GM12873 (cell line): ENCODE results near the gene SERINC2.

Experiments
- TF ChIP-seq, protein P1 (sequence below): IDR thresholded peaks from 2 replicates; pipeline ENCODE4 v1.5.1; 2012; ENCODE audit warnings: low read depth, mild to moderate bottlenecking, moderate library complexity, low read length, control low read depth; ENCODE audit not compliant: insufficient read depth; ENCODE audit errors: missing control alignments

SERINC2 gene

DNA sequence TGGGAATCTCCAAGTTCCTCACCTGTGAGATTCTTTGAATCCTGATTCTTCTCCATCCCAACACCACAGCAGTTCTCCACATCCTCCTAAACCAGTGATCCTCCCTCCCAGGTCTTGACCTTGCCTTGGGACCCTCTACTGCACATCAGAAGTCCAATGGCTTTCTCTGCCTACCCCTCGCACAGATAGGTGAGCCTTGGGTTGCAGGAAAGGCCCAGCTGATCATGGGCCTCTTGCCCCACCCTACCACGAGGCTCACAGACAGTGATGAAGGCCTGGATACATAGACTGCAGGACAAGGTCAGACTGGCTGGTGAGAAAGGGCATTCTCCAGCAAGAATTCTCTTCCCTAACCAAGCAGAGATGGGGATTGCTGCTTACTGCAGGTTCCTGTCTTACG lies 41.0 kb upstream of the SERINC2 start:
- TF ChIP-seq, protein P1, sequence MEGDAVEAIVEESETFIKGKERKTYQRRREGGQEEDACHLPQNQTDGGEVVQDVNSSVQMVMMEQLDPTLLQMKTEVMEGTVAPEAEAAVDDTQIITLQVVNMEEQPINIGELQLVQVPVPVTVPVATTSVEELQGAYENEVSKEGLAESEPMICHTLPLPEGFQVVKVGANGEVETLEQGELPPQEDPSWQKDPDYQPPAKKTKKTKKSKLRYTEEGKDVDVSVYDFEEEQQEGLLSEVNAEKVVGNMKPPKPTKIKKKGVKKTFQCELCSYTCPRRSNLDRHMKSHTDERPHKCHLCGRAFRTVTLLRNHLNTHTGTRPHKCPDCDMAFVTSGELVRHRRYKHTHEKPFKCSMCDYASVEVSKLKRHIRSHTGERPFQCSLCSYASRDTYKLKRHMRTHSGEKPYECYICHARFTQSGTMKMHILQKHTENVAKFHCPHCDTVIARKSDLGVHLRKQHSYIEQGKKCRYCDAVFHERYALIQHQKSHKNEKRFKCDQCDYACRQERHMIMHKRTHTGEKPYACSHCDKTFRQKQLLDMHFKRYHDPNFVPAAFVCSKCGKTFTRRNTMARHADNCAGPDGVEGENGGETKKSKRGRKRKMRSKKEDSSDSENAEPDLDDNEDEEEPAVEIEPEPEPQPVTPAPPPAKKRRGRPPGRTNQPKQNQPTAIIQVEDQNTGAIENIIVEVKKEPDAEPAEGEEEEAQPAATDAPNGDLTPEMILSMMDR: no peak

DNA sequence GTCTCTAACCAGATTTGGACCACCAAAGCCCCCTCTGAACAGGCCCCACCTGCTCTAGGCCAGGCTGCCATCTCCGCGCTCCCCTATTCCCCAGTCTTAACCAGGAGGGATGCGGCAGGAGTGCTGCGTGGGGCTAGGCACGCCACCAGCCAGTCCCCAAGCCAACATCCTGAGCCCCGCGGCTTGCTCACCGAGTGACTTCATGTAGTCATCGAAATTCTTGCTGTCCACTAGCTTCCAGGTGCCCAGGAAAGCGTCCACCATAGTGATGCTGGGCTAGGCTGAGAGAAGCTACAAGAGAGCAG lies 40.3 kb upstream of the SERINC2 start:
- TF ChIP-seq, protein P1: no peak

DNA sequence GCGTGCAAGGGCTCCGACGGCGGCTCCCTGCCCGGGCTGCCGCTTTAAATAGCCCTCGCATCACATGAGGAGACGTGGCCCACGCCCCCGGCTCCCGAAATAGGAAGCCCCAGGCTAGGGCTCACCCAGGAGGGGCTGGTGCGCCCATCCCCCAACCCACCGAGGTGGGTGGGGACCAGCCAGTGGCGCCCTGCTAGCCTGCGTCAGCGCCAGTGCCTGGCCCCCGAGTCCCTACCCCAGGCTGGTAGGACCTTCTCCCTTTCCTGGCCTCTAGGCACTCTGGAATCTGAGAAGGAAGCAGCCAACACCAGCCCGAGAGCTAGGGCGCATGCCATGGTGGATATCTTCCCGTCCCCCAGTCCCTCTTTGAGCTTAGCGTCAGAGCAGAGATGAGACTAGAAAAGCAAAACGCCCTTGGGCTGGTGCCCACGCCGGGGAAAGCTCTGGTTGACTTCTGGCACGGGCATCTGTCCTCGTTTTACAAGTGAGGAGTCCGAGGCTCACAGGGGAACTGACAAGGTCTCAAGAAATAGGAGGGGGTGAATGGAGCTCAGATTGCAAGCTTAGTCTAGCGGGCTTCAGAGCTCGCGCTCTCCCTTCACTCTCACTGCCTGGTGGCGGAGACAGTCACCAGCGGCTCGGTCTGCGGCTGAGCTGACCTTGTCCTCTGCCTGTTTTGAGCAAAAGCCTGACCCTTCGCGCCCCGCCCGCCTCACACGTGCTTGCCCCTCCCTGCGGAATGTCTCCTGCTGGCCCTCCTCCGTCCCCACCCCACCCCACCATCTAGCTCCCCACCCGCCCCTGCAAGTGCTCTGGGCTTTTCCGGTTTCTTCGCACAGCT lies 39.7 kb upstream of the SERINC2 start, which contains the start of gene FABP3:
TSS of gene FABP3 (minus strand) at position 21 of the 841 bp plus-strand sequence. CDS start 62 bp downstream, outside the sequence.
- TF ChIP-seq, protein P1: no peak

DNA sequence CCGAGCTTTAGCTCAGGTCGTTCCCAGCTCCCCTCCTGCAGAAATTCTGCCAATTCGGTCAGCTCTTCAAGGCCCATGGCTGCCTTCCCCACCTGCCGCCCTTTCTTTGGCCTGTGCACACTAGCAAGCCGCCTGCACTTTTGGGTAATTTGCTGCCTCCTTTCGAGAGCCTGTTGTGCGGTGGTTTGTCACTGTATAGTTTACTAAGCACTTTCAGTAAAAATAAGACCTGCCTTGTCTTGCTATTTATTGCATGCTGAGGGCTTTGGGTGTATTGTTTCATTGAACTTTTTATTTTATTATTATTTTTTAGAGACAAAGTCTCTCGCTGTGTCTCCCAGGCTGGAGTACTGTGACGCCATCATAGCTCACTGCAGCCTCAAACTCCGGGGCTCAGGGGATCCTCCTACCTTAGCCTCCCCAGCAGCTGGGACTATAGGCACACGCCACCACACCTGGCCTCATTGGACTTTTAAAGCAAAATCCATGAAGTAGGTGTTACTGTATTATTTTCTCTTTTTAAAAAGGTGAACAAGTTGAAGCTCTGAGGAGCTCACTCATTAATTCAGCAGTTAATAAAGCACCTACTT lies 39.0 kb upstream of the SERINC2 start:
- TF ChIP-seq, protein P1: no peak

DNA sequence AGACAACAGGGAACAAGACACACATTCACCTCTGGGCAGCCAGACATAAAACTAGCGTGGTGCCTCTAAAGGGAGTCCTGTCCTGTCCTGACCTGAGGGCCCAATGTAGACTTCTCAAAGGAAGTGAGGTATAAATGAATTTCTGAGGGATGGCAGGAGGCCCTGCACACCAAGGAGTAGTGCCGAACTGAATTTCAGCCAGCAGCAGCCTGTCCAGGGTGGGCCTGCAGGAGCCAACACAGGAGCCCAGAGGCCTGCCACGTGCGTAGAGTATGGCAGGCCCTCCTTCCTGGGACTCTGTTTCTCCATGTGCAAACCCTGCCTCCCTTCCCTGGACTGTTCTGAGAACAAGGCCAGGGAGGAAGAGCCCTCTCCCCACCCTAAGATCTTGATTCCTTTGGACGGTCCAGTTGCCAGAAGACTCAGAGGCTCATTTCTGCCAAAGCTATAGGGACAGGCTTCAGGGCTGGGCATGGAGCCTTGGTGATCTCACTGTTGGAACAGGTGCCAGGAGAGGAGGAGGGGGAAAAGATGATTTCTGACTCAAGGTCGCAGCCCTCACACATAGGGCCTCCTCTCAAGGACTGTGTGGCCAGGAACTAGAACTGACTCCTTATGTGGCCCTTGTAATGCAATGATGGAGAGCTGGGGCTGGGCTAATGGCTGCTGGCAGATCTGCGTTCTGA lies 38.4 kb upstream of the SERINC2 start:
- TF ChIP-seq, protein P1: no peak

DNA sequence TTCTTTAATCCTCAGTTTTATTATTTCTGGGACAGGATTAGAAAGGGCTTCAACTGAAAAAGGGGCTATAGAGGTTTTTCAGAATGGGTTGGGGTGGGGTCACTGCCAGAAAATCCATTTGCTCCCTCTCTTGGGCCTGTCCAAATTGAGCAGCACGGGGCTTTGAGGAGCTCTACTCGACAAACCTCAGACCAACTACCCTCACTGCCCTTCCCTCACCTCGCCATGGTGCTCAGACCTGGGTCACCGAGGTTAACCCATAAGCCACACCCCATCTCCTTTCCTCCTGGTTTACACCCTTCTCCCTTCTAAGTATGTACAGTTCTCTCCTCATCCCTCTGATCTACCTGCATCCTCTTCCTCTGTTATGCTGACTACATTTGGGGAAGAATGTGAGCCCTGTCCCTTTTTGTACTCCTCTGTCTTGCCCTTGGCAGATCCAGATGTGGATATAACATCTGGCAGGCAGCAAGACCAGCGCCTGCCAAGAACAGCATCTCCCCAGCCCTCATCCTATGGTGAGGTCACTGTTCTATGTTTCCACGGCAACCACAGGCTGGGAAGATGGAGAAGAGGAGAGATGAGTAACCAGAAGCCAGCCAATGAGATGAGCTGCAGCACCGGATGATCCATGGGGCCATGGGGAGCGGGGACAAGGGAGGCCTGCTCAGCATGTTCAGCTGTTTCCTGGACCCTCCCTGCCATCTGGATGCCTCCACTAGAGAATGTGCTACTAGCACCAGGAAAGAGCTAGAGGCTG lies 36.5 kb upstream of the SERINC2 start:
- TF ChIP-seq, protein P1: no peak
